ENCODE measurements around the gene TRAF3IP3. TPM values are rescaled to one million over a fixed set of nuclear protein-coding genes. Genes with fewer than 3 reads are reported as not detected.

TRAF3IP3 gene
- total RNA-seq, 6 donors from 2014 or later, result 6.4 to 58.7 (median 10.8) TPM

GRCh38 chr1:209741889-209742288 is 14.0 kb upstream of the TRAF3IP3 start:
- no peak overlapping the region for H3K4me3 ChIP-seq
- H3K4me1 ChIP-seq, result no peaks in the 10 kb centered on the region
- peak overlapping the region in 1 of 4 donors; percentile 50 for H3K27ac ChIP-seq
- ATAC-seq (ENCODE audit: low FRiP score in 2 of 2) (no peak), DNase-seq (no peak)
- H3K36me3 ChIP-seq, result no peaks in the 10 kb centered on the region
- H3K9me3 ChIP-seq, result no peaks in the 10 kb centered on the region
- H3K27me3 ChIP-seq, result no peaks in the 10 kb centered on the region
- 62 to 76% methylated on average over 2 of the region's 2 CpGs for WGBS, 2 donors
- no peak for TF ChIP-seq EP300 (IDR thresholded peaks at IDR 0.05)
- TF ChIP-seq POLR2A (IDR thresholded peaks at IDR 0.05), result no peak
- no peak for TF ChIP-seq POLR2AphosphoS5 (IDR thresholded peaks at IDR 0.05)
- TF ChIP-seq CTCF (IDR thresholded peaks at IDR 0.05), result no peak

GRCh38 chr1:209742409-209743144 is 13.3 kb upstream of the TRAF3IP3 start:
- peaks cover 0 to 5% (median 4%) of the 10 kb centered on the region in 4 donors for H3K4me1 ChIP-seq
- peak in 1 of 2 donors; percentile 89 for ATAC-seq (ENCODE audit: low FRiP score in 2 of 2)
- 52 to 55% methylated on average over 8 of the region's 8 CpGs for WGBS, 2 donors
- no peaks in the 10 kb centered on the region for H3K27me3 ChIP-seq
- no peak for DNase-seq
- H3K27ac ChIP-seq, result peak overlapping the region in 1 of 4 donors; percentile 50
- H3K4me3 ChIP-seq, result no peak overlapping the region
- TF ChIP-seq EP300 (IDR thresholded peaks at IDR 0.05), result no peak
- TF ChIP-seq POLR2A (IDR thresholded peaks at IDR 0.05), result no peak
- no peak for TF ChIP-seq CTCF (IDR thresholded peaks at IDR 0.05)
- TF ChIP-seq POLR2AphosphoS5 (IDR thresholded peaks at IDR 0.05), result no peak
- no peaks in the 10 kb centered on the region for H3K36me3 ChIP-seq
- H3K9me3 ChIP-seq, result no peaks in the 10 kb centered on the region

- Histone ChIP-seq H3K4me1 (peaks cover 0 to 10% (median 5%) of the 10 kb centered on the region in 4 donors), H3K36me3 (no peaks in the 10 kb centered on the region), H3K4me3 (no peak overlapping the region), H3K27me3 (no peaks in the 10 kb centered on the region), H3K27ac (no peak overlapping the region), H3K9me3 (no peaks in the 10 kb centered on the region)
- DNase-seq, result no peak
- ATAC-seq (ENCODE audit: low FRiP score in 2 of 2), result peak in 1 of 2 donors; percentile 79
- 60% methylated on average over 2 of the region's 2 CpGs; no CpG with 5 or more reads in 1 of the 2 donors for WGBS, 2 donors
- no peak for TF ChIP-seq EP300 (IDR thresholded peaks at IDR 0.05)
- no peak for TF ChIP-seq POLR2A (IDR thresholded peaks at IDR 0.05)
- TF ChIP-seq CTCF (IDR thresholded peaks at IDR 0.05), result no peak
- no peak for TF ChIP-seq POLR2AphosphoS5 (IDR thresholded peaks at IDR 0.05)
These were observed 12.7 kb upstream of the TRAF3IP3 start for GRCh38 chr1:209743145-209743482.

- H3K9me3 ChIP-seq, result no peaks in the 10 kb centered on the region
- peaks cover 0 to 13% (median 7%) of the 10 kb centered on the region in 4 donors for H3K4me1 ChIP-seq
- no peak overlapping the region for H3K27ac ChIP-seq
- WGBS, 2 donors, result 64 to 78% methylated on average over 4 of the region's 4 CpGs
- ATAC-seq (ENCODE audit: low FRiP score in 2 of 2) (no peak), DNase-seq (no peak)
- no peaks in the 10 kb centered on the region for H3K36me3 ChIP-seq
- H3K4me3 ChIP-seq, result no peak overlapping the region
- TF ChIP-seq CTCF (IDR thresholded peaks at IDR 0.05) (no peak), EP300 (IDR thresholded peaks at IDR 0.05) (no peak), POLR2AphosphoS5 (IDR thresholded peaks at IDR 0.05) (no peak), POLR2A (IDR thresholded peaks at IDR 0.05) (no peak)
- H3K27me3 ChIP-seq, result no peaks in the 10 kb centered on the region
These were observed 9.2 kb upstream of the TRAF3IP3 start for GRCh38 chr1:209746451-209747165.

All from upper lobe of left lung (tissue), 6 donors.